ENCODE data around the gene PDF.
"Not testable (repeated sequence)": the region's sequence is repeated elsewhere in the genome, so short reads cannot be mapped to it uniquely, and the experiment has no call there.

The PDF gene

GRCh38 chr16:69364088-69364487 lies 33.7 kb upstream of the PDF start:
- H3K9ac ChIP-seq (ENCODE audit: low read depth in 1 of 2, low read length in 2 of 2) = no peak overlapping the region
- H3K4me3 ChIP-seq (ENCODE audit: low read length in 2 of 2) = no peak overlapping the region
- H3K36me3 ChIP-seq (ENCODE audit: control insufficient read depth in 2 of 2, insufficient read depth in 2 of 2, low read length in 2 of 2) = peaks cover 37 to 48% of the 10 kb centered on the region in 2 donors
- no peaks in the 10 kb centered on the region for H3K27me3 ChIP-seq (ENCODE audit: control insufficient read depth in 2 of 2, insufficient read depth in 2 of 2, low read length in 2 of 2)
- no peak overlapping the region for H3K27ac ChIP-seq (ENCODE audit: low read depth in 2 of 2, low read length in 2 of 2)
- H3K4me1 ChIP-seq (ENCODE audit: control insufficient read depth in 2 of 2, insufficient read depth in 2 of 2, low read length in 2 of 2) = peaks cover 0 to 4% of the 10 kb centered on the region in 2 donors
- no peaks in the 10 kb centered on the region for H3K9me3 ChIP-seq (ENCODE audit: control insufficient read depth in 2 of 2, low read length in 2 of 2)

GRCh38 chr16:69363281-69363717 lies 32.9 kb upstream of the PDF start:
- Histone ChIP-seq H3K36me3 (ENCODE audit: control insufficient read depth in 2 of 2, insufficient read depth in 2 of 2, low read length in 2 of 2) (peaks cover 35 to 43% of the 10 kb centered on the region in 2 donors), H3K27ac (ENCODE audit: low read depth in 2 of 2, low read length in 2 of 2) (no peak overlapping the region), H3K4me3 (ENCODE audit: low read length in 2 of 2) (no peak overlapping the region), H3K27me3 (ENCODE audit: control insufficient read depth in 2 of 2, insufficient read depth in 2 of 2, low read length in 2 of 2) (no peaks in the 10 kb centered on the region), H3K9me3 (ENCODE audit: control insufficient read depth in 2 of 2, low read length in 2 of 2) (no peaks in the 10 kb centered on the region), H3K9ac (ENCODE audit: low read depth in 1 of 2, low read length in 2 of 2) (no peak overlapping the region), H3K4me1 (ENCODE audit: control insufficient read depth in 2 of 2, insufficient read depth in 2 of 2, low read length in 2 of 2) (peaks cover 0 to 4% of the 10 kb centered on the region in 2 donors)

- H3K4me1 ChIP-seq (ENCODE audit: control insufficient read depth in 2 of 2, insufficient read depth in 2 of 2, low read length in 2 of 2); H3K27ac ChIP-seq (ENCODE audit: low read depth in 2 of 2, low read length in 2 of 2); H3K9ac ChIP-seq (ENCODE audit: low read depth in 1 of 2, low read length in 2 of 2); H3K27me3 ChIP-seq (ENCODE audit: control insufficient read depth in 2 of 2, insufficient read depth in 2 of 2, low read length in 2 of 2); H3K9me3 ChIP-seq (ENCODE audit: control insufficient read depth in 2 of 2, low read length in 2 of 2); H3K4me3 ChIP-seq (ENCODE audit: low read length in 2 of 2): not testable (repeated sequence)
- peaks cover 26 to 30% of the 10 kb centered on the region in 2 donors for H3K36me3 ChIP-seq (ENCODE audit: control insufficient read depth in 2 of 2, insufficient read depth in 2 of 2, low read length in 2 of 2)
Observed at GRCh38 chr16:69360070-69360469, 29.7 kb upstream of the PDF start.

- Histone ChIP-seq H3K4me1 (ENCODE audit: control insufficient read depth in 2 of 2, insufficient read depth in 2 of 2, low read length in 2 of 2) (peaks cover 0 to 17% of the 10 kb centered on the region in 2 donors), H3K9ac (ENCODE audit: low read depth in 1 of 2, low read length in 2 of 2) (peak within 1 kb of the TSS; percentile 0 to 9), H3K27ac (ENCODE audit: low read depth in 2 of 2, low read length in 2 of 2) (peak within 1 kb of the TSS; percentile 60 to 70), H3K27me3 (ENCODE audit: control insufficient read depth in 2 of 2, insufficient read depth in 2 of 2, low read length in 2 of 2) (no peaks in the 10 kb centered on the region), H3K4me3 (ENCODE audit: low read length in 2 of 2) (peak within 1 kb of the TSS; percentile 11 to 60), H3K9me3 (ENCODE audit: control insufficient read depth in 2 of 2, low read length in 2 of 2) (no peaks in the 10 kb centered on the region), H3K36me3 (ENCODE audit: control insufficient read depth in 2 of 2, insufficient read depth in 2 of 2, low read length in 2 of 2) (peaks cover 10 to 25% of the 10 kb centered on the region in 2 donors)
Observed at GRCh38 chr16:69351309-69352027, 21.1 kb upstream of the PDF start, which contains the start of gene TMED6. TSS of gene TMED6 (minus strand) at chr16:69351786. CDS start at chr16:69351753, 33 bp downstream.

GRCh38 chr16:69350536-69351133 lies 20.2 kb upstream of the PDF start:
- no peaks in the 10 kb centered on the region for H3K27me3 ChIP-seq (ENCODE audit: control insufficient read depth in 2 of 2, insufficient read depth in 2 of 2, low read length in 2 of 2)
- H3K9me3 ChIP-seq (ENCODE audit: control insufficient read depth in 2 of 2, low read length in 2 of 2) = no peaks in the 10 kb centered on the region
- H3K4me1 ChIP-seq (ENCODE audit: control insufficient read depth in 2 of 2, insufficient read depth in 2 of 2, low read length in 2 of 2) = peaks cover 0 to 17% of the 10 kb centered on the region in 2 donors
- H3K27ac ChIP-seq (ENCODE audit: low read depth in 2 of 2, low read length in 2 of 2) = no peak overlapping the region
- peaks cover 4 to 17% of the 10 kb centered on the region in 2 donors for H3K36me3 ChIP-seq (ENCODE audit: control insufficient read depth in 2 of 2, insufficient read depth in 2 of 2, low read length in 2 of 2)
- peak overlapping the region in 1 of 2 donors; percentile 23 for H3K4me3 ChIP-seq (ENCODE audit: low read length in 2 of 2)
- no peak overlapping the region for H3K9ac ChIP-seq (ENCODE audit: low read depth in 1 of 2, low read length in 2 of 2)

DNA sequence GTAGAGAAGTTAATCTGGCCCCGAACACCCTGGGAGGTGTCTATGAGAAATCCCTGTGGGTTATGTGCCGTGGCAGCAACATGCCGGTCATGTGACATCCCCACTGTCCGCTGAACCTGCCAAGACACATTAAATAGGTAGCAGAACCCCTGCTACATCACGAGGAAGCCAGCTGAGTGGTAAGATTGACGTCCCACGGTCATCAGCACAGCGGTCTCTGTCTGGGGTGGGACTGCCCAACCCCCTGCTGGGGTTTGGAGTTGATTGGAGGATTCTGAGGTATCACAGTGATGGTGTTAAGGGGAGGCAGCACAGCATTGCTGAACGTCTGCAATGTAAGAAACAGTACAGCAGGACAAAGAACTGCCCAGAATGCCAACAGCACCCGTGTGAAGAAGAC lies 19.1 kb upstream of the PDF start:
- Histone ChIP-seq H3K36me3 (ENCODE audit: control insufficient read depth in 2 of 2, insufficient read depth in 2 of 2, low read length in 2 of 2) (peaks cover 4 to 10% of the 10 kb centered on the region in 2 donors), H3K9ac (ENCODE audit: low read depth in 1 of 2, low read length in 2 of 2) (no peak overlapping the region), H3K27ac (ENCODE audit: low read depth in 2 of 2, low read length in 2 of 2) (no peak overlapping the region), H3K4me3 (ENCODE audit: low read length in 2 of 2) (no peak overlapping the region), H3K27me3 (ENCODE audit: control insufficient read depth in 2 of 2, insufficient read depth in 2 of 2, low read length in 2 of 2) (no peaks in the 10 kb centered on the region), H3K4me1 (ENCODE audit: control insufficient read depth in 2 of 2, insufficient read depth in 2 of 2, low read length in 2 of 2) (peaks cover 0 to 17% of the 10 kb centered on the region in 2 donors), H3K9me3 (ENCODE audit: control insufficient read depth in 2 of 2, low read length in 2 of 2) (no peaks in the 10 kb centered on the region)

DNA sequence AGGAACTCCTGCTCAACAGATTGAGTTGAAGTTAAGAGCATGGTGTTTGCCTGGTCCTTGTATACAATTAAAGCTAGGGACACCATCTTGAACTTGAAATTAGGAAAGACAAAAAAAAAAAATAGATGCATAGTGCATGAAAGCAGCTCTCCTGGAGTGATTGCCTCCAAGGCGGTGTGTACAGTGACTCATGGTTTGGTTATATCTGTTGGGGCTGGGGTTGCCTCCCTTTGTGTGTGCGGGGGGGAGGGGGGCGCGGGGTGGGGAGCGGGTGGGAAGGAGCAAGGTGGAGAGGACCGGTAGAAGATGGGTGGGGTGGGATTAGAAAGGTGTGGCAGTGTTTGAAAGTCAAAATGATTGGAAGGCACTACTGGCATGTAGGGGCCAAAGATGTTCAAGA lies 17.8 kb upstream of the PDF start:
- Histone ChIP-seq H3K9ac (ENCODE audit: low read depth in 1 of 2, low read length in 2 of 2) (no peak overlapping the region), H3K36me3 (ENCODE audit: control insufficient read depth in 2 of 2, insufficient read depth in 2 of 2, low read length in 2 of 2) (peaks cover 8 to 14% of the 10 kb centered on the region in 2 donors), H3K4me1 (ENCODE audit: control insufficient read depth in 2 of 2, insufficient read depth in 2 of 2, low read length in 2 of 2) (peaks cover 0 to 17% of the 10 kb centered on the region in 2 donors), H3K27me3 (ENCODE audit: control insufficient read depth in 2 of 2, insufficient read depth in 2 of 2, low read length in 2 of 2) (no peaks in the 10 kb centered on the region), H3K4me3 (ENCODE audit: low read length in 2 of 2) (no peak overlapping the region), H3K9me3 (ENCODE audit: control insufficient read depth in 2 of 2, low read length in 2 of 2) (no peaks in the 10 kb centered on the region), H3K27ac (ENCODE audit: low read depth in 2 of 2, low read length in 2 of 2) (no peak overlapping the region)

DNA sequence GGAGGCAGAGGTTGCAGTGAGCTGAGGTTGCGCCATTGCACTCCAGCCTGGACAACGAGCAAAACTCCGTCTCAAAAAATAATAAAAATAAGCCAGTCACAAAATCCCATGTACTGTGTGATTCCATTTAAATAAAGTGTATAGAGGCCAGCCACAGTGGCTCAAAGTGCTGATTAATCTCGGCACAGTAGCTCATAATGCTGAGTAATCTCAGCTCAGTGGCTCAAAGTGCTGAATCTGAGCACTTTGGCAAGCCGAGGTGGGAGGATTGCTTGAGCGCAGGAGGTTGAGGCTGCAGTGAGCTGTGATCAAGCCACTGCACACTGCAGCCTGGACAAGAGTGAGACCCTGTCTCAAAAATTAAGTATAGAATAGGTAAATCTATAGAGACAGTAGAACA lies 16.3 kb upstream of the PDF start:
- Histone ChIP-seq H3K4me1 (ENCODE audit: control insufficient read depth in 2 of 2, insufficient read depth in 2 of 2, low read length in 2 of 2) (peaks cover 0 to 13% of the 10 kb centered on the region in 2 donors), H3K27me3 (ENCODE audit: control insufficient read depth in 2 of 2, insufficient read depth in 2 of 2, low read length in 2 of 2) (no peaks in the 10 kb centered on the region), H3K9ac (ENCODE audit: low read depth in 1 of 2, low read length in 2 of 2) (no peak overlapping the region), H3K27ac (ENCODE audit: low read depth in 2 of 2, low read length in 2 of 2) (no peak overlapping the region), H3K36me3 (ENCODE audit: control insufficient read depth in 2 of 2, insufficient read depth in 2 of 2, low read length in 2 of 2) (peaks cover 10 to 21% of the 10 kb centered on the region in 2 donors), H3K9me3 (ENCODE audit: control insufficient read depth in 2 of 2, low read length in 2 of 2) (no peaks in the 10 kb centered on the region), H3K4me3 (ENCODE audit: low read length in 2 of 2) (no peak overlapping the region)

DNA sequence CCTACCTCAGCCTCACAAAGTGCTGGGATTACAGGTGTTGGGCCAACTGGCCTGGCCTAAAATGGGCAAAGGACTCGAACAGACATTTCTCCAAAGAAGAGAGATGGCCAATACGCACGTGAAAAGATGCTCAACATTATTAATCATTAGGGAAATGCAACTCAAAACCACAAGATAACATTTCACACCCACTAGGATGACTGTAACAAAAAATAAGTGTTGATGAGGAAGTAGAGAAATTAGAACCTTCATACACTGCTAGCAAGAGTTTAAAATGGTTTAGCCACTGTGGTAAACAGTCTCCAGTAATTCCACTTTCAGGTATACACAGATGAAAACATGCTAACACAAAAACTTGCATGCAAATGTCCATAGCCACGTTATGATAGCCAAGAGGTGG lies 15.5 kb upstream of the PDF start:
- H3K27me3 ChIP-seq (ENCODE audit: control insufficient read depth in 2 of 2, insufficient read depth in 2 of 2, low read length in 2 of 2) = no peaks in the 10 kb centered on the region
- no peaks in the 10 kb centered on the region for H3K9me3 ChIP-seq (ENCODE audit: control insufficient read depth in 2 of 2, low read length in 2 of 2)
- peaks cover 16 to 29% of the 10 kb centered on the region in 2 donors for H3K36me3 ChIP-seq (ENCODE audit: control insufficient read depth in 2 of 2, insufficient read depth in 2 of 2, low read length in 2 of 2)
- H3K9ac ChIP-seq (ENCODE audit: low read depth in 1 of 2, low read length in 2 of 2) = no peak overlapping the region
- H3K4me3 ChIP-seq (ENCODE audit: low read length in 2 of 2) = no peak overlapping the region
- no peak overlapping the region for H3K27ac ChIP-seq (ENCODE audit: low read depth in 2 of 2, low read length in 2 of 2)
- H3K4me1 ChIP-seq (ENCODE audit: control insufficient read depth in 2 of 2, insufficient read depth in 2 of 2, low read length in 2 of 2) = peaks cover 0 to 6% of the 10 kb centered on the region in 2 donors

GRCh38 chr16:69344171-69344570 lies 13.8 kb upstream of the PDF start:
- Histone ChIP-seq H3K27ac (ENCODE audit: low read depth in 2 of 2, low read length in 2 of 2) (no peak overlapping the region), H3K9ac (ENCODE audit: low read depth in 1 of 2, low read length in 2 of 2) (no peak overlapping the region), H3K36me3 (ENCODE audit: control insufficient read depth in 2 of 2, insufficient read depth in 2 of 2, low read length in 2 of 2) (peaks cover 12 to 23% of the 10 kb centered on the region in 2 donors), H3K4me3 (ENCODE audit: low read length in 2 of 2) (no peak overlapping the region), H3K4me1 (ENCODE audit: control insufficient read depth in 2 of 2, insufficient read depth in 2 of 2, low read length in 2 of 2) (peaks cover 7 to 8% of the 10 kb centered on the region in 2 donors), H3K27me3 (ENCODE audit: control insufficient read depth in 2 of 2, insufficient read depth in 2 of 2, low read length in 2 of 2) (no peaks in the 10 kb centered on the region), H3K9me3 (ENCODE audit: control insufficient read depth in 2 of 2, low read length in 2 of 2) (no peaks in the 10 kb centered on the region)
